Small intestine (tissue), 7 donors: Measurements from ENCODE around the gene DOCK1. TPM values are rescaled to one million over a fixed set of nuclear protein-coding genes. Genes with fewer than 3 reads are reported as not detected.

Source experiments
- DNase-seq, 2 donors: peaks; one replicate each; pipeline versions ENCODE4 v3.0.0 to v3.0.0-alpha.2; 2013
- FAIRE-seq: peaks from 2 replicates; lab custom pipeline; 2012; peaks lifted over from hg19 to GRCh38; lab: Jason Lieb, UNC
- H3K27ac ChIP-seq, 3 donors: one replicate each; pipeline ENCODE4 v1.5.1; 2013; ENCODE audit warnings: low read length in 2 of 3, mild to moderate bottlenecking in 2 of 3, control low read depth in 1 of 3, inconsistent platforms in 1 of 3, low read depth in 1 of 3, moderate library complexity in 1 of 3
- H3K27me3 ChIP-seq, 3 donors: one replicate each; pipeline ENCODE4 v1.6.1; 2013; ENCODE audit warnings: low read length in 3 of 3, inconsistent platforms in 1 of 3; ENCODE audit not compliant: control insufficient read depth in 3 of 3, insufficient read depth in 3 of 3
- H3K36me3 ChIP-seq, 3 donors: one replicate each; pipeline ENCODE4 v1.6.1; 2013; ENCODE audit warnings: low read length in 3 of 3, inconsistent platforms in 1 of 3, low read depth in 1 of 3, mild to moderate bottlenecking in 1 of 3, moderate library complexity in 1 of 3; ENCODE audit not compliant: control insufficient read depth in 3 of 3, insufficient read depth in 2 of 3
- H3K4me1 ChIP-seq, 3 donors: one replicate each; pipeline ENCODE4 v1.6.1; 2013; ENCODE audit warnings: low read length in 2 of 3, inconsistent platforms in 1 of 3, low read depth in 1 of 3, mild to moderate bottlenecking in 1 of 3, moderate library complexity in 1 of 3; ENCODE audit not compliant: control insufficient read depth in 3 of 3, insufficient read depth in 2 of 3
- H3K4me3 ChIP-seq, 3 donors: one replicate each; pipeline ENCODE4 v1.5.1; 2013; ENCODE audit warnings: low read length in 3 of 3, control low read depth in 1 of 3, inconsistent platforms in 1 of 3, low read depth in 1 of 3, mild to moderate bottlenecking in 1 of 3, moderate library complexity in 1 of 3
- H3K9me3 ChIP-seq, 2 donors: one replicate each; pipeline ENCODE4 v1.6.1; 2013; ENCODE audit warnings: low read depth in 1 of 2, low read length in 1 of 2; ENCODE audit not compliant: control insufficient read depth in 2 of 2, insufficient read depth in 1 of 2
- WGBS, 3 donors: extraction: QIAGEN DNeasy Blood & Tissue Kit; methylation state at CpG; one replicate each; pipeline ENCODE4 v1.1.7; 2013; 5-methylcytosine and 5-hydroxymethylcytosine counted together
- polyA plus RNA-seq, 4 donors: library from polyadenylated mRNA; stranded (reverse) in 3 of 4; unstranded in 1 of 4; fragments of 200-250 nt in 3 of 4; fragments of 120-200 nt in 1 of 4; gene quantifications; one replicate each; pipeline versions ENCODE4 v1.2.1 to v1.2.3, GENCODE V29; 2013
- donor health status: healthy with polysubstance abuse.
- donor health status: control.
- donor health status: control.
- donor health status: Bipolar disorder and iron deficiency.
- donor health status: healthy.

DOCK1 gene
- polyA plus RNA-seq, 4 donors, result 16.8 to 27.0 (median 22.1) TPM

DNA sequence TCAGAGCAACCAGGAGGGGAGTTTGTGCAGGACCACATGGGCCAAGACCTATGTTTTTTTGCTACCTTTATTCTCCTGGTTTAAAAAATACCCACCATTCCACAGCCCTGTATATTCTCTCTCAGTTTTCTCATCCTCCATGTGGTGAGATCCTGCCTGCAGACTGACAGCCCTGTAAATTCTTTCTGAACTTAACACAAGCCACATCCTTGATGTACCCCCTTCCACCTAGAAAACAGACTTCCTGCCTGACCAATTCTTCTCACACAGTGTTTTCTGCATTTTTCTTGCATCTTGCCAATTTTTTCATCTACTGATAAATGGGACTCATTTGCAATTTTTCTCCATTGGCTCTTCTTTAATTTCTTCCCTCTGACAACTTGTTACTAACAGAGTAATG lies 212.8 kb downstream of the DOCK1 start:
- H3K36me3 ChIP-seq, result peaks cover 0 to 20% (median 0%) of the 10 kb centered on the region in 3 donors
- H3K4me3 ChIP-seq, result no peak overlapping the region
- FAIRE-seq (no peak), DNase-seq (no peak)
- H3K4me1 ChIP-seq, result no peaks in the 10 kb centered on the region
- no peaks in the 10 kb centered on the region for H3K27me3 ChIP-seq
- no peak overlapping the region for H3K27ac ChIP-seq
- H3K9me3 ChIP-seq, result no peaks in the 10 kb centered on the region

DNA sequence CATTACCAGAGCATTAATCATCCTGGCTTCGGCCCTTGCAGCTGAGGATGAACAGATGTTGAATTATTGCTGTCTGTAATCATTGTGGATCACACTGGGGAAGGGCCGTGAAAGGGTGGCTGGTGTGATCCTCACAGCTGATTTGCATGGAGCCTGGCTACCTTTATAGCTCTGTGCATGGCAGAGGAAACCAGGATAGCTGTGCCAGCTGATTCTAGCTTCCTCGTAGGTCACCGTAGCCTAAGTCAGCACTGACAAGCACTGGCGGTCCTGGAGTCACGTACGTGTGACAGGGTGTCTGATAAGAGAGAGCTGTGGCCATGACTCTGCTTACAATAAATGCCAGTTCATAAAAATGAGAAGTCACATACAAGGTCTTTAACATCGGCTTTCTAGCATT lies 214.7 kb downstream of the DOCK1 start:
- Histone ChIP-seq H3K9me3 (no peaks in the 10 kb centered on the region), H3K4me1 (no peaks in the 10 kb centered on the region), H3K36me3 (peaks cover 0 to 13% (median 0%) of the 10 kb centered on the region in 3 donors), H3K27ac (no peak overlapping the region), H3K27me3 (no peaks in the 10 kb centered on the region), H3K4me3 (no peak overlapping the region)
- FAIRE-seq (no peak), DNase-seq (no peak)
- WGBS, 3 donors, result 81 to 90% (median 89%) methylated on average over 8 of the region's 8 CpGs

DNA sequence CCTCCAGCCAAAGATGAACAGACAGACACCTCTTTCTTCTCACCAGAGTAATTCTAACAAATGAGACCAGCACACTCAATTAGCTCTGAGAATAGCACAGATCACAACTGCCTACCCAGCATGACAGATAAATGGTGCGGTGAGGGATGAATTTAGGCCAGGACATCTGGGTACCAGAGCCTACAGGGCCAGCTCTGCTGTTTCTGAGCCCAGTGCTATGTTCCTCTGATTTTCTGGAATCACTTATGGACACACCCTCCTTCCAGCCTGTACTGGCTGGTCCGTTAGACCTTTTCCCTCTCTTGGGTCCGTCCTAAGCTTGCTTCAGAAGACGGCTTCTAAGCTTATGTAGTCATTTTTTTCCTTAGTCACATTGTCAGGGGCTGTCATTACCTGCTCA lies 217.6 kb downstream of the DOCK1 start:
- FAIRE-seq, result no peak

DNA sequence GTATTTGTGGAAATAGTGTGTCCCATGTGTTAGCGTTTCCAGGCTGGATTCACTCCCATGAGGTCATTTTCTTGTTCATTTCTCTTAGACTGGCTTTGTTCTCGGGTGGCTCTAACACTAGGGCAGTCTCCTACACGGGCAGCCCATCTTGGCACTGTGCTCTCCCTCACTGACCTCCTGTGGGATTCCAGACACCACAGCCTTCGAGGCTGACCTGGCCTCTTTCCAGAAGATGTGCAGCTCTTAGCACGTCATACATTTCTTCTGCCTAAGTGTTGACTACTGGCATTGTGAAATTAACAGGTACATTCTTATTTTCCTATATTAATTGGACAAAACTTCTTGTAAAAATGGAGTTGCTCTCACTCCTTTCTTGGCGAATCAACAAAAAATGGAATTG lies 218.4 kb downstream of the DOCK1 start:
- Histone ChIP-seq H3K27me3 (no peaks in the 10 kb centered on the region), H3K27ac (no peak overlapping the region), H3K9me3 (no peaks in the 10 kb centered on the region), H3K36me3 (peaks cover 0 to 22% (median 3%) of the 10 kb centered on the region in 3 donors), H3K4me1 (no peaks in the 10 kb centered on the region), H3K4me3 (no peak overlapping the region)
- 82 to 90% (median 84%) methylated on average over 6 of the region's 6 CpGs for WGBS, 3 donors
- DNase-seq, result no peak
- FAIRE-seq, result no peak

More for the DNA sequence above, 217.6 kb downstream of the DOCK1 start:
- H3K36me3 ChIP-seq, result peaks cover 0 to 22% (median 3%) of the 10 kb centered on the region in 3 donors
- H3K4me1 ChIP-seq, result no peaks in the 10 kb centered on the region
- DNase-seq, result no peak
- H3K27ac ChIP-seq, result no peak overlapping the region
- no peak overlapping the region for H3K4me3 ChIP-seq
- no peaks in the 10 kb centered on the region for H3K27me3 ChIP-seq
- 65 to 91% (median 71%) methylated on average over 4 of the region's 4 CpGs for WGBS, 3 donors
- H3K9me3 ChIP-seq, result no peaks in the 10 kb centered on the region

DNA sequence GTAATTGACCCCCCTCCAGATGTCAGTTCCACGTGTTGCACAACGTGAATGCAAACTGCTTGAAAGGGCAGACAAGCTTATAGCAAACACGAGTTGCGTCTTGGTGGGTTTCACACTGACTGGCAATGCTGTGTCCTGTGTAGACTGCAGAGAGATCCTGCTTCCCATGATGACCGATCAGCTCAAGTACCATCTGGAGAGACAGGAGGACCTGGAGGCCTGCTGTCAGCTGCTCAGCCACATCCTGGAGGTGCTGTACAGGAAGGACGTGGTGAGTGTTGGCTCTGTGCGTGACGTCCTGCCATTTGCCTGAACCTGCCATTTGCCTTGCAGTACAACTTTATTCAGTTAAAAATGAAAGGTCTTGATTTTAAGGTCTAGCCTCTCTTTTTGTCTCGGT lies 220.1 kb downstream of the DOCK1 start:
- H3K4me1 ChIP-seq, result no peaks in the 10 kb centered on the region
- H3K36me3 ChIP-seq, result peaks cover 0 to 22% (median 3%) of the 10 kb centered on the region in 3 donors
- H3K9me3 ChIP-seq, result no peaks in the 10 kb centered on the region
- FAIRE-seq (no peak), DNase-seq (no peak)
- WGBS, 3 donors, result 69 to 86% (median 72%) methylated on average over 9 of the region's 9 CpGs
- no peak overlapping the region for H3K4me3 ChIP-seq
- no peak overlapping the region for H3K27ac ChIP-seq
- no peaks in the 10 kb centered on the region for H3K27me3 ChIP-seq

DNA sequence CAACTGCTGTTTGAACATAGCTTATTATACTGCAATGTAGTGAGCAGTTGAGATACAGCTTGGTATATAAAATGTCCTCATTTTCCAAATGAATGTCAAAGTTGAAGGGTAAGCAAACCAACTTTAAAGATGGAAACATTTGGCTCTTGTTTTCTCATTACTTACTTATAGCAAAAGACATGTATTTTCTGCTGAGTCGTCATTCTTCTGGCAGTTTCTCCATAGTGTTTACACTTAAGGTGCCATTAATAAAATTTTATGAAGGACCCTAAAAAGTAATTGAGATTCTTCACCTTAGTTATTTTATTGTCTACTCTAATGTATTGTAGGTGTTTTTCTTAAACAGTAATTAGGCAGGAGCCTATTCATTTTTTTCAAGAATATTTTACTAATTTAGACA lies 222.6 kb downstream of the DOCK1 start:
- peaks cover 0 to 20% (median 9%) of the 10 kb centered on the region in 3 donors for H3K36me3 ChIP-seq
- H3K9me3 ChIP-seq, result no peaks in the 10 kb centered on the region
- no peak for FAIRE-seq
- DNase-seq, result no peak
- no peak overlapping the region for H3K27ac ChIP-seq
- H3K4me3 ChIP-seq, result no peak overlapping the region
- no peaks in the 10 kb centered on the region for H3K4me1 ChIP-seq
- 85 to 94% (median 86%) methylated on average over 1 of the region's 1 CpG for WGBS, 3 donors
- no peaks in the 10 kb centered on the region for H3K27me3 ChIP-seq

DNA sequence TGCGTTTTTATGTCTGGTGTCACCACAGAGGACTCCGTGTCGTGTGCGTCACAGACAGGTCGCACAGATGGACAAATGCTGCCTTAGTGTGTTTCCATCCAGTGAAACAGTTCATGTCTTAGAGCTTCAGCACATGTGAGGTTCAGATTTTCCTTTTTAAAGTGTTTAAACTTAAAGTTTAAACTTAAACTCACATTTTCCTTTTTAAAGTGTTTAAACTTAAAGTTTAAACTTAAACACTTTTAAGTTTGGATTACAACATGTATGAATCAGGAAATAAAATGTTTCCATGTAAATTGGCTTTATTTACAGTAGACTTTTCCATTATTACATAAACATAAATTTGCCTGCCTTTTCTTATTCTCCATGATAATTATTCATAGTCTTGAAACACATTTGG lies 223.9 kb downstream of the DOCK1 start:
- H3K4me3 ChIP-seq, result no peak overlapping the region
- no peaks in the 10 kb centered on the region for H3K27me3 ChIP-seq
- peaks cover 0 to 20% (median 10%) of the 10 kb centered on the region in 3 donors for H3K36me3 ChIP-seq
- no peak for DNase-seq
- H3K9me3 ChIP-seq, result no peaks in the 10 kb centered on the region
- FAIRE-seq, result no peak
- 94 to 99% (median 96%) methylated on average over 5 of the region's 5 CpGs for WGBS, 3 donors
- H3K4me1 ChIP-seq, result no peaks in the 10 kb centered on the region
- no peak overlapping the region for H3K27ac ChIP-seq

DNA sequence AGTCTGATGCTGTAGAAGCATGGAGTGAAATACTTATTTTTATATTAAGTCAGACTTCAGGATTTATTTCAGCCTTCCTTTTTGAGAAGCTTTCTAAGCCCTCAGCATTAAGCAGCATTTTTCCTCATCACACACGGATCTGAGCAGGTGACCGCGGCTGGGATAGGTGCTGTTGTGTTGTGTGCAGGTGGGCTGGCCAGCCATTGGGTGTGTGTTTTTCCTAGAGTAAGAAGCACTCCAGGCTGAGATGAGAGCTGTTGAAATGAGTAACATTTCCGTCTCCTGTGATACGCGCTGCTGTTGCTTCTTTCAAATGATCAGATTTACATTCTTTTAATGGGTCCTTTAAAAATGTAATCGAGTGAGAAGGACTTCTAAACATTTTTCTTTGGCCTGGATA lies 227.2 kb downstream of the DOCK1 start:
- no peaks in the 10 kb centered on the region for H3K9me3 ChIP-seq
- H3K27me3 ChIP-seq, result no peaks in the 10 kb centered on the region
- no peaks in the 10 kb centered on the region for H3K4me1 ChIP-seq
- WGBS, 3 donors, result 94 to 97% (median 96%) methylated on average over 7 of the region's 7 CpGs
- FAIRE-seq, result no peak
- no peak overlapping the region for H3K4me3 ChIP-seq
- no peak overlapping the region for H3K27ac ChIP-seq
- H3K36me3 ChIP-seq, result peaks cover 0 to 15% (median 6%) of the 10 kb centered on the region in 3 donors
- no peak for DNase-seq

DNA sequence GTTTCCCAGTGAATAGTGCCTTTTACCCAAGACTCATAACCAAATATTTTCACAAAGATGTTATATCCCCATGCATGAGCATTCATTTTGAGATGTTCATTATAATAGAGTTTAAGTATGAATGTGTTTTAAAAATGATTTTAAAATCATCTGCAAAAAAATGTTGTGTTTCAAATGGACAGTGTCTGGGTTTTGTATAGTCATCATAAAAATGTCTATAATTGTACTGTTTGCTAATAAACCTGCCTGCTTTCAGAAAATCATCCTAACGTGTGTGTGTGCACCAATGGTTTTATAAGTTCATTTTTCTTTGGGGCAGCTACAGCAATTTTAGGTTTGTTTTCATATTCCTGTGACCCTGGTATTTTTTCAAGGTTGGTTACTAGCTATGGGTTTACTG lies 228.0 kb downstream of the DOCK1 start:
- Histone ChIP-seq H3K4me1 (no peaks in the 10 kb centered on the region), H3K27ac (no peak overlapping the region), H3K9me3 (no peaks in the 10 kb centered on the region), H3K36me3 (peaks cover 0 to 15% (median 6%) of the 10 kb centered on the region in 3 donors), H3K4me3 (no peak overlapping the region), H3K27me3 (no peaks in the 10 kb centered on the region)
- no peak for DNase-seq
- WGBS, 3 donors, result 84 to 90% (median 85%) methylated on average over 1 of the region's 1 CpG
- FAIRE-seq, result no peak
